GM23248 (cell line): Measurements from ENCODE around the gene SMO. TPM values are rescaled to one million over a fixed set of nuclear protein-coding genes. Genes with fewer than 3 reads are reported as not detected.
A peak's percentile ranks its signal among the peaks of the same experiment; 100 is the strongest.

Experiments used
- DNase-seq: peaks from one replicate; pipeline ENCODE4 v3.0.0-alpha.2; 2015
- H2AFZ ChIP-seq: fragments of 200-600 bp; sonication (generic); 2 replicates; pipeline ENCODE4 v1.6.1; 2016; ENCODE audit warnings: antibody characterized with exemption
- H3F3A ChIP-seq: fragments of 200-600 bp; sonication (generic); 2 replicates; pipeline ENCODE4 v1.6.1; 2016; ENCODE audit warnings: mild to moderate bottlenecking, antibody characterized with exemption, mixed run types; ENCODE audit not compliant: insufficient read depth
- H3K27ac ChIP-seq: fragments of 200-600 bp; sonication (generic); 2 replicates; pipeline ENCODE4 v1.5.1; 2016; ENCODE audit warnings: mild to moderate bottlenecking
- H3K27me3 ChIP-seq: fragments of 200-600 bp; sonication (generic); replicated peaks from 2 replicates; pipeline ENCODE4 v1.6.1; 2016; ENCODE audit warnings: mild to moderate bottlenecking; ENCODE audit not compliant: insufficient read depth
- H3K36me3 ChIP-seq: fragments of 200-600 bp; sonication (generic); 2 replicates; pipeline ENCODE4 v1.6.1; 2016; ENCODE audit warnings: low read depth, mild to moderate bottlenecking
- H3K4me1 ChIP-seq: fragments of 200-600 bp; sonication (generic); 2 replicates; pipeline ENCODE4 v1.6.1; 2016; ENCODE audit warnings: mild to moderate bottlenecking; ENCODE audit not compliant: insufficient read depth
- H3K4me2 ChIP-seq: fragments of 200-600 bp; sonication (generic); one replicate; pipeline ENCODE4 v1.6.1; 2016; ENCODE audit warnings: mild to moderate bottlenecking; ENCODE audit not compliant: unreplicated experiment
- H3K4me3 ChIP-seq: fragments of 200-600 bp; sonication (generic); 2 replicates; pipeline ENCODE4 v1.5.1; 2016; ENCODE audit warnings: mild to moderate bottlenecking
- H3K79me2 ChIP-seq: fragments of 200-600 bp; sonication (generic); 2 replicates; pipeline ENCODE4 v1.6.1; 2016; ENCODE audit warnings: mild to moderate bottlenecking; ENCODE audit not compliant: insufficient read depth
- H3K9ac ChIP-seq: fragments of 200-600 bp; sonication (generic); 2 replicates; pipeline ENCODE4 v1.6.1; 2016; ENCODE audit warnings: mild to moderate bottlenecking
- H3K9me2 ChIP-seq: fragments of 200-600 bp; sonication (generic); 2 replicates; pipeline ENCODE4 v1.6.1; 2016; ENCODE audit warnings: mixed run types, mild to moderate bottlenecking, moderate library complexity; ENCODE audit not compliant: insufficient read depth
- H3K9me3 ChIP-seq: fragments of 200-600 bp; sonication (generic); one replicate; pipeline ENCODE4 v1.6.1; 2017; ENCODE audit warnings: low read depth
- H4K20me1 ChIP-seq: fragments of 200-600 bp; sonication (generic); 2 replicates; pipeline ENCODE4 v1.6.0; 2016; ENCODE audit not compliant: insufficient read depth
- EZH2 ChIP-seq: fragments of 200-600 bp; sonication (generic); IDR thresholded peaks from 2 replicates; pipeline ENCODE4 v1.6.1; 2018; ENCODE audit warnings: antibody characterized with exemption, mild to moderate bottlenecking; ENCODE audit not compliant: insufficient read depth, poor library complexity, severe bottlenecking
- EZH2phosphoT487 ChIP-seq: fragments of 200-600 bp; sonication (generic); IDR thresholded peaks from 2 replicates; pipeline ENCODE4 v1.6.1; 2018; ENCODE audit warnings: antibody characterized with exemption, moderate library complexity, mild to moderate bottlenecking, low read depth; ENCODE audit not compliant: insufficient read depth
- WGBS, 2 experiments: methylation state at CpG; one replicate each; pipeline ENCODE4 v1.1.6; 2015 to 2017; ENCODE audit warnings: low lambda C conversion rate in 2 of 2, low coverage in 1 of 2; ENCODE audit errors: missing lambda C conversion rate in 2 of 2; 5-methylcytosine and 5-hydroxymethylcytosine counted together
- in situ Hi-C: fragments of 300-500 bp; cut with MboI; formaldehyde crosslinking; loops from 2 replicates; pipeline ENCODE4 v1.15.0; 2020
- polyA plus RNA-seq: library from polyadenylated mRNA; unstranded; fragments of >200 nt; fragmentation: Nextera tagmentation; extraction: Ambion mirVana; gene quantifications from 2 replicates; pipeline ENCODE4 v1.2.1, GENCODE V29; 2016
- total RNA-seq: library from RNA; depleted of rRNA; stranded (reverse); fragments of >200 nt; shearing (Covaris generic); gene quantifications from 2 replicates; pipeline ENCODE4 v1.2.3, GENCODE V29; 2014

The SMO gene
- total and polyA plus RNA-seq, 2 experiments from 2014 or later = 2.3 to 14.7 TPM

GRCh38 chr7:129225206-129225930, 36.9 kb downstream of the SMO start:
- DNase-seq = peak; percentile 73
- TF ChIP-seq EZH2 (no peak), EZH2phosphoT487 (no peak)
- Histone ChIP-seq H3F3A (peaks cover 6% of the 10 kb centered on the region; the same call in 1 of the 2 replicates), H4K20me1 (no peaks in the 10 kb centered on the region), H3K4me3 (peak overlapping the region; percentile 77), H3K36me3 (no peaks in the 10 kb centered on the region), H3K27me3 (no peaks in the 10 kb centered on the region), H3K9ac (peak overlapping the region; percentile 79), H3K9me2 (no peaks in the 10 kb centered on the region), H3K9me3 (no peaks in the 10 kb centered on the region), H3K4me2 (peak overlapping the region; percentile 91), H3K79me2 (peaks cover 8% of the 10 kb centered on the region; the same call in 1 of the 2 replicates), H3K4me1 (peaks cover 5% of the 10 kb centered on the region; the same call in 1 of the 2 replicates), H2AFZ (peak overlapping the region; percentile 98), H3K27ac (peak overlapping the region; percentile 89)
- 1 to 2% methylated on average over 38 to 51 of the region's 60 CpGs for WGBS, 2 experiments
- in situ Hi-C loops = loop anchor here (10.0 kb wide), 1 partner anchor 259 kb away; no protein-coding TSS in a partner anchor

- DNase-seq = no peak
- in situ Hi-C loops = loop anchor here (10.0 kb wide), 1 partner anchor 259 kb away; no protein-coding TSS in a partner anchor
Measured at GRCh38 chr7:129225931-129226572, 37.6 kb downstream of the SMO start.

GRCh38 chr7:129227646-129228578, 39.5 kb downstream of the SMO start:
- no peak overlapping the region for H3K9ac ChIP-seq
- DNase-seq = no peak
- no peak overlapping the region for H3K4me2 ChIP-seq
- H3K36me3 ChIP-seq = no peaks in the 10 kb centered on the region
- peaks cover 6% of the 10 kb centered on the region; the same call in 1 of the 2 replicates for H3F3A ChIP-seq
- peaks cover 5% of the 10 kb centered on the region; the same call in 1 of the 2 replicates for H3K4me1 ChIP-seq
- H4K20me1 ChIP-seq = no peaks in the 10 kb centered on the region
- no peaks in the 10 kb centered on the region for H3K9me2 ChIP-seq
- TF ChIP-seq EZH2 (no peak), EZH2phosphoT487 (no peak)
- in situ Hi-C loops = loop anchor here (10.0 kb wide), 1 partner anchor 257 kb away; no protein-coding TSS in a partner anchor
- 96 to 97% methylated on average over 4 of the region's 4 CpGs for WGBS, 2 experiments
- H3K4me3 ChIP-seq = no peak overlapping the region
- no peaks in the 10 kb centered on the region for H3K27me3 ChIP-seq
- peaks cover 8% of the 10 kb centered on the region; the same call in 1 of the 2 replicates for H3K79me2 ChIP-seq
- no peaks in the 10 kb centered on the region for H3K9me3 ChIP-seq
- H2AFZ ChIP-seq = no peak overlapping the region
- no peak overlapping the region for H3K27ac ChIP-seq

More at GRCh38 chr7:129225931-129226572, 37.6 kb downstream of the SMO start:
- H3K4me2 ChIP-seq = peak overlapping the region; percentile 91
- TF ChIP-seq EZH2phosphoT487 (no peak), EZH2 (no peak)
- H2AFZ ChIP-seq = peak overlapping the region; percentile 98
- H3K9me3 ChIP-seq = no peaks in the 10 kb centered on the region
- 20 to 24% methylated on average over 11 of the region's 11 CpGs for WGBS, 2 experiments
- peak overlapping the region; percentile 89 for H3K27ac ChIP-seq
- peak overlapping the region; percentile 79 for H3K9ac ChIP-seq
- no peaks in the 10 kb centered on the region for H4K20me1 ChIP-seq
- H3K27me3 ChIP-seq = no peaks in the 10 kb centered on the region
- no peaks in the 10 kb centered on the region for H3K9me2 ChIP-seq
- peaks cover 8% of the 10 kb centered on the region; the same call in 1 of the 2 replicates for H3K79me2 ChIP-seq
- H3K4me3 ChIP-seq = peak overlapping the region; percentile 77
- H3K36me3 ChIP-seq = no peaks in the 10 kb centered on the region
- H3K4me1 ChIP-seq = peaks cover 5% of the 10 kb centered on the region; the same call in 1 of the 2 replicates
- H3F3A ChIP-seq = peaks cover 6% of the 10 kb centered on the region; the same call in 1 of the 2 replicates

- TF ChIP-seq EZH2phosphoT487 (no peak), EZH2 (no peak)
- no peak for DNase-seq
- Histone ChIP-seq H3K4me3 (no peak overlapping the region), H3K27ac (no peak overlapping the region), H3K9ac (no peak overlapping the region), H3K4me2 (no peak overlapping the region), H4K20me1 (no peaks in the 10 kb centered on the region), H3K9me2 (no peaks in the 10 kb centered on the region), H3K36me3 (no peaks in the 10 kb centered on the region), H3K27me3 (no peaks in the 10 kb centered on the region), H3K9me3 (no peaks in the 10 kb centered on the region), H3K4me1 (peaks cover 5% of the 10 kb centered on the region; the same call in 1 of the 2 replicates), H3K79me2 (peaks cover 8% of the 10 kb centered on the region; the same call in 1 of the 2 replicates), H2AFZ (no peak overlapping the region), H3F3A (peaks cover 6% of the 10 kb centered on the region; the same call in 1 of the 2 replicates)
- 78 to 80% methylated on average over 2 of the region's 2 CpGs for WGBS, 2 experiments
- in situ Hi-C loops = loop anchor here (10.0 kb wide), 1 partner anchor 256 kb away; no protein-coding TSS in a partner anchor
Measured at GRCh38 chr7:129228633-129229032, 40.2 kb downstream of the SMO start.
